NCI-H748 (cell line): ENCODE data around the gene IGFBP6.

Source experiments
- DNase-seq: peaks from one replicate; lab custom pipeline; 2025; ENCODE audit not compliant: unreplicated experiment; lab: John Stamatoyannopoulos, UW

IGFBP6 gene

GRCh38 chr12:53097564-53098353, at the start of gene IGFBP6:
TSS of gene IGFBP6 (plus strand) at chr12:53097667. CDS start at chr12:53097718, 51 bp downstream.
- DNase-seq, result peak; percentile 76

GRCh38 chr12:53048033-53048779, 49.3 kb upstream of the IGFBP6 start:
- DNase-seq, result no peak

GRCh38 chr12:53048780-53049401, 48.6 kb upstream of the IGFBP6 start:
- DNase-seq, result no peak

- peak; percentile 21 for DNase-seq
Observed at GRCh38 chr12:53049571-53050318, 47.7 kb upstream of the IGFBP6 start, which contains the start of gene TNS2. TSS of gene TNS2 (plus strand) at chr12:53050065. CDS start at chr12:53050186, 121 bp downstream.

- DNase-seq, result no peak
Observed at GRCh38 chr12:53050426-53051057, 46.9 kb upstream of the IGFBP6 start.

GRCh38 chr12:53051058-53051880, 46.2 kb upstream of the IGFBP6 start:
- no peak for DNase-seq

GRCh38 chr12:53051881-53052412, 45.5 kb upstream of the IGFBP6 start:
- no peak for DNase-seq

- peak; percentile 23 for DNase-seq
Observed at GRCh38 chr12:53052419-53053217, 44.8 kb upstream of the IGFBP6 start.

GRCh38 chr12:53053218-53054111, 44.0 kb upstream of the IGFBP6 start:
- DNase-seq, result peak; percentile 87

- peak; percentile 96 for DNase-seq
Observed at GRCh38 chr12:53054112-53054878, 43.2 kb upstream of the IGFBP6 start.

- DNase-seq, result no peak
Observed at GRCh38 chr12:53055471-53056266, 41.8 kb upstream of the IGFBP6 start.

GRCh38 chr12:53056296-53056695, 41.2 kb upstream of the IGFBP6 start:
- DNase-seq, result no peak

- no peak for DNase-seq
Observed at GRCh38 chr12:53056901-53057300, 40.6 kb upstream of the IGFBP6 start.

GRCh38 chr12:53057816-53058500, 39.5 kb upstream of the IGFBP6 start:
- no peak for DNase-seq

GRCh38 chr12:53058674-53059433, 38.6 kb upstream of the IGFBP6 start:
- no peak for DNase-seq
